GM21737 (cell line): ENCODE data around the gene SUV39H1.
"Not testable (repeated sequence)": the region's sequence is repeated elsewhere in the genome, so short reads cannot be mapped to it uniquely, and the experiment has no call there.

Source experiments
- ATAC-seq: cut with Tn5 transposase; IDR thresholded peaks from one replicate; pipeline ENCODE4 v1.9.1; 2021; ENCODE audit warnings: mild to moderate bottlenecking, moderate library complexity; ENCODE audit not compliant: unreplicated experiment

The SUV39H1 gene, protein sequence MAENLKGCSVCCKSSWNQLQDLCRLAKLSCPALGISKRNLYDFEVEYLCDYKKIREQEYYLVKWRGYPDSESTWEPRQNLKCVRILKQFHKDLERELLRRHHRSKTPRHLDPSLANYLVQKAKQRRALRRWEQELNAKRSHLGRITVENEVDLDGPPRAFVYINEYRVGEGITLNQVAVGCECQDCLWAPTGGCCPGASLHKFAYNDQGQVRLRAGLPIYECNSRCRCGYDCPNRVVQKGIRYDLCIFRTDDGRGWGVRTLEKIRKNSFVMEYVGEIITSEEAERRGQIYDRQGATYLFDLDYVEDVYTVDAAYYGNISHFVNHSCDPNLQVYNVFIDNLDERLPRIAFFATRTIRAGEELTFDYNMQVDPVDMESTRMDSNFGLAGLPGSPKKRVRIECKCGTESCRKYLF

DNA sequence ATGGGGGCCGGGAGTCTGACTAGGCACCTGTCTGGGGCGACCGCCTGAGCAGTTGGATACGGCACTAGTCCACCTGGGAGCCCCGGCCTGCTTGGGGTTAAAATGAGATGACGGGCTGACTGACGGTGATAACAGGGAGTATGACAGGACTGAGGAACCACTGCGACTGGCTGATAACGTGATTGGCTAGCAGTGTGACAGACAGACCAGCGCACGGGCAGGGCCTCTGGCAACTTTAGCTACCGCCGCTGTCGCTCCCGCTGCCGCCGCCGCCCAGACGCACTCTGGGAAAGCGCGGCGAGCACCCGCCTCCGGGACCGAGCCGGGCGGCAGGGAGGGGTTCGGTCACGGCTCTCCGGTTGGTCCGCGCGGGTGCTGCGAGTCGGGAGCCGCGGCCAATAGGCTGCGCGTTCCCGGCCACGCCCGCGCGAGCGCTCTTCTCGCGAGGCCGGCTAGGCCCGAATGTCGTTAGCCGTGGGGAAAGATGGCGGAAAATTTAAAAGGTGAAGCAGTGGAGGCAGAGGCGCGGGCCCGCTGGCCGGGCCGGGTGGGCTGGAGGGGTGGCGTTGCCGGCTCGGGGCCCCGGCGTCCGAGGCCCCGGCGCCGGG lies at the start of gene SUV39H1:
TSS of gene SUV39H1 (plus strand) at position 434 of the 608 bp plus-strand sequence. CDS start at position 485, 51 bp downstream.
- ATAC-seq: peak; percentile 81

DNA sequence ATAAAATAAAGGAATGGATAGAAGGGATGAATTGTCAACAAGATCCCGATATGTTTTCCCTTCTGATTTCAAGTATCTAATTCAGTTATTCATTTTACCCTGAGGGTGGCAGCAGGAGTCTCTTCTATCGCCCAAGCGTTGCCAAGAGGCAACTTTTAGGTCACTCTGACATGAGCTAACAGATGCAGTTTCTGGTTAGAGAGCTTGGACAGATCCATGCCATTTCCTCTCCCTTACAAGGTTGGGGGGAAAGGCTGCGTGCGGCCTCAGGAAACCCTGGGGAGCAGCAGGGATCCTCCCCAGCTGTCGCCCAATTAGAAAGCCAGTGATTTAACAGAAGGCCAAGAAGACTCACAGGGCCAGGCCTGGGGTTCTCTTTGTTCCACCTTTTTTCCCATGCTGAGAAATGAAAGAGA lies 48.2 kb upstream of the SUV39H1 start:
- ATAC-seq: no peak

DNA sequence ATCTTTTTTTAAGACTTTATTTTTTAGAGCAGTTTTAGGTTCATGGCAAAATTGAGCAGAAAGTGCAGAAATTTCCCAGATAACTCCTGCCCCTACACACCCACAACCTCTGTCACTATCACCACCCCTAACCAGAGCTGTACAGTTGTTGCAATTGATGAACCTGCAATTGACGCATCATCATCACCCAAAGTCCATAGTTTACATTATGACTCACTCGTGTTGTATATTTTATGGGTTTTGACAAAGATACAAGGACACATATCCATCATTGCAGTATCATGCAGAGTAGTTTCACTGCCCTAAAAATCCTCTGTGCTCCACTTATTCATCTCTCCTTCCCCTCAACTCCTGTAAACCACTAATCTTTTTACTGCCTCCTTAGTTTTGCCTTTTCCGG lies 47.4 kb upstream of the SUV39H1 start:
- no peak for ATAC-seq

DNA sequence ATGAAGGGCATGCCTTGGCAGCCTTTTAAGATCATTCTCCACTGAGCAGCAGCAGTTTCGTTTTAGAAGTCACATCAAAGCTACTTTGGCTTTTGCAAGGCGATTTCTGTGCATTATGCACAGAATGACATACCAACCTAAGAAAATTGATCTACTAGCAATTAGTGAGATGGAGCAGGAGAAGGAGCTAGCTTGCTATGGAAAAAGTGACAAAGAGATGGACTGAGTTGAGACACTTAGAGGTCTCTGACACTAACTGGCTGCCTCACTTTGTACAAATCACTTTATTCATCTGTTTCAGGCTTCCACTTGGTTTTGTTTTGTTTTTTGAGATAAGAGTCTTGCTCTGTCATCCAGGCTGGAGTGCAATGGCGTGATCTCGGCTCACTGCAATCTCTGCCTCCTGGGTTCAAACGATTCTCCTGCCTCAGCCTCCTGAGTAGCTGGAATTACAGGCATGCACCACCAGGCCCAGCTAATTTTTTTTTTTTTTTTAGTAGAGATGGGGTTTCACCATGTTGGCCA lies 44.4 kb upstream of the SUV39H1 start:
- ATAC-seq: not testable (repeated sequence)

DNA sequence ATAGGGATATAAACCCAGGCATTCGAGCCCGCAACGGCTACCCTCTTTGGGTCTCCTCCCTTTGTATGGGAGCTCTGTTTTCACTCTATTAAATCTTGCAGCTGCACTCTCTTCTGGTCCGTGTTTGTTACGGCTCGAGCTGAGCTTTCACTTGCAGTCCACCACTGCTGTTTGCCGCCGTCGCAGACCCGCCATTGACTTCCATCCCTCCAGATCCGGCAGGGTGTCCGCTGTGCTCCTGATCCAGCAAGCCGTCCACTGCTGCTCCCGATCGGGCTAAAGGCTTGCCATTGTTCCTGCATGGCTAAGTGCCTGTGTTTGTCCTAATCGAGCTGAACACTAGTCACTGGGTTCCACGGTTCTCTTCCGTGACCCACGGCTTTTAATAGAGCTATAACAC lies 41.8 kb upstream of the SUV39H1 start:
- ATAC-seq: not testable (repeated sequence)

DNA sequence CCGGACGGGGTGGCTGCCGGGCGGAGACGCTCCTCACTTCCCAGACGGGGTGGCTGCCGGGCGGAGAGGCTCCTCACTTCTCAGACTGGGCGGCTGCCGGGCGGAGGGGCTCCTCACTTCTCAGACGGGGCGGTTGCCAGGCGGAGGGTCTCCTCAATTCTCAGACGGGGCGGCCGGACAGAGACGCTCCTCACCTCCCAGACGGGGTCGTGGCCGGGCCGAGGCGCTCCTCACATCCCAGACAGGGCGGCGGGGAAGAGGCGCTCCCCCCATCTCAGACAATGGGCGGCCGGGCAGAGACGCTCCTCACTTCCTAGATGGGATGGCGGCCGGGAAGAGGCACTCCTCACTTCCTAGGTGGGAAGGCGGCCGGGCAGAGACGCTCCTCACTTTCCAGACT lies 36.8 kb upstream of the SUV39H1 start:
- not testable (repeated sequence) for ATAC-seq

DNA sequence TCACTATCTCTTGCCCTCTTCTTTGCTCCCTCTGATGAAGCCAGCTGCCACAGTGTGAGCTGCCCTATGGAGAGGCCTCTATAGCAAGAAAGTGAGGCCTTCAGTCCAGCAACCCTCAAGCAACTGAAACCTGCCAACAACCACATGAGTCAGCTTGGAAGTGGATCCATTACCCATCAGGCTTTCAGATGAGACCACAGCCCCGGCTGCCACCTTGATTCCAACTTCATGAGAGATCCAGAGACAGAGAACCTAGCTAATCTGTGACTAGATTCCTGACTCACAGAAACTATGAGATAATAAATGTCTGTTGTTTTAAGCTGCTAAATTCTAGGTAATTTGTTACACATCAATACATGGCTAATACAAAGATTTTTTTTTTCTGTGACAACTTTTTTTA lies 33.3 kb upstream of the SUV39H1 start:
- no peak for ATAC-seq

DNA sequence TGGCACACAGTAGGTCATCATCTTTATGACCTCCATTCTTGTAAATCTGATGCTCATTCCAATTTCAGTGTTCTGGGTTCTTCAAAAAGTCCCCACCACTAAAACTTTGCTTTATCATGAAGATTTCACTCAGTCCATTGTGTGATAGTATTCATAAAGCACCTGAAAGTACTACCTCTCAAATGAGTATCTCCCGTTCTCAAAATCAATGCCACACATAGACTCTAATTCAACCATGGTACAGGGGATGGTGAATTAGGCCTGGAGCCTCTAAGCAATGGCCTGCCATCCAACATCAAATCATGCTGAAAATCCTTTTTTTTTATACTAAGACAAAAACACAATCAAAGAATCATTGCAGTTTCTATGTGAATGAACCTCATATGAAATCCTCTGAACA lies 32.4 kb upstream of the SUV39H1 start:
- ATAC-seq: no peak

DNA sequence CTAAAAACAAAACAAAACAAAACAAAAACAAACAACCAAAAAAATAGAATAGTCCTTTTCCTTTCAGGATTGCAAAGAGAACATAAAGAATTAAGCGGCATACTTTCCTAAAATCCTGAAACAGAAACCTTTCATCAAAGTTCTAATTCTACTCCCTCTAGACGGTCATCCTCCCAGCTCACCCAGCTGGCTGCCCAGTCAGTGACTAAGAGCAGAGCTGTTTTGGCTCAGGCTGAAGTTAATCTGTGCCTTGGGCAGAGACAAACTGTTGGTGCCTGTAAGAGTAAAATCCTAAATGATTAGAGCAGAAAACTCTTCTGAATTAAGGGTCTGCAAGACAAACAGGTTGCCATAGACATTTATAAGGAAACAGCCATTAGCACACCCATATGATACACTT lies 30.5 kb upstream of the SUV39H1 start:
- ATAC-seq: no peak

DNA sequence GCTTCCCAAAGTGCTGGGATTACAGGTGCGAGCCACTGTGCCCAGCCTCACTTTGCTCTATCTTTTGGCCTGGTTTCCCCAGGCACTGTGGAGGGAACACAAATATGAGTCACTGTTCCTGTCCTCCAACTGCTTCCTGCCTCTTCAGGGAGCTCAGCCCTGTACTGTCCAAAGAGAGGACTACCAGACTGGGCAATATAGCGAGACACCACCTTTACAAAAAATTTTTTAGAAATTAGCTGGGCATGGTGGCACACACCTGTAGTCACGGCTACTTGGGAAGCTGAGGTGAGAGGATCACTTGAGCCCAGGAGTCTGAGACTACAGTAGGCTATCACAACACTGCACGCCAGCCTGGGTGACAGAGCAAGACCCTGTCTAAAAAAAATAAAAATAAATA lies 29.9 kb upstream of the SUV39H1 start:
- no peak for ATAC-seq

DNA sequence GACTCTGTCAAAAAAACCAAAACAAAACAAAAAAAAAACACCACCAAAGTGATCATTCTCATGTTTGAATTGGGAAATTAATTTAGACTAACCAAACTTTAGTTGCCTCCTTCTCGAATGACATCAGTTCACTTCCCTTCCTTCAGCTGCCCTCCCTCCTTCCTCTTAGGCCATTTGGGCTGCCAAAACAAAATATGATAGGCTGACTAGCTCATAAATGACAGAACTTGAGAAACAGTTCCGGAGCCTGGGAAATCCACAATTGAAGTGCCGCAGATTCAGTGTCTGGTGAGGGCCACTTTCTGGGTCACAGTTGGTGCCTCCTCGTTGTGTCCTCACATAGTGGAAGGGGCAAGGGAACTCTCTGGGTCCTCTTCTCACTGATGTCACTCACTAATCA lies 29.0 kb upstream of the SUV39H1 start:
- ATAC-seq: no peak

DNA sequence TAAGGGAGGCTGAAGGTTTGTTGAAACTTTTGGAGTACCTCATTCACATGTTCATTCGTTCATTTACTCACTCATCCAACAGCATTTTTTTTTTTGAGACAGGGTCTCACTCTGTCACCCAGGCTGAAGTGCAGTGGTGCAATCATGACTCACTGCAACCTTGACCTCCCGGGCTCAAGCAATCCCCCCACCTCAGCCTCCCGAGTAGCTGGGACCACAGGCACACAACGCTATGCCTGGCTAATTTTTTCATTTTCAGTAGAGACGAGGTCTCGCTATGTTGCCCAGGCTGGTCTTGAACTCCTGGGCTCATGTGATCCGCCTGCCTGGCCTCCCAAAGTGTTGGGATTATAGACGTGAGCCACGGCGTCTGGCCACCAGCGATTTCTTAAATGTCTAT lies 28.3 kb upstream of the SUV39H1 start:
- not testable (repeated sequence) for ATAC-seq

DNA sequence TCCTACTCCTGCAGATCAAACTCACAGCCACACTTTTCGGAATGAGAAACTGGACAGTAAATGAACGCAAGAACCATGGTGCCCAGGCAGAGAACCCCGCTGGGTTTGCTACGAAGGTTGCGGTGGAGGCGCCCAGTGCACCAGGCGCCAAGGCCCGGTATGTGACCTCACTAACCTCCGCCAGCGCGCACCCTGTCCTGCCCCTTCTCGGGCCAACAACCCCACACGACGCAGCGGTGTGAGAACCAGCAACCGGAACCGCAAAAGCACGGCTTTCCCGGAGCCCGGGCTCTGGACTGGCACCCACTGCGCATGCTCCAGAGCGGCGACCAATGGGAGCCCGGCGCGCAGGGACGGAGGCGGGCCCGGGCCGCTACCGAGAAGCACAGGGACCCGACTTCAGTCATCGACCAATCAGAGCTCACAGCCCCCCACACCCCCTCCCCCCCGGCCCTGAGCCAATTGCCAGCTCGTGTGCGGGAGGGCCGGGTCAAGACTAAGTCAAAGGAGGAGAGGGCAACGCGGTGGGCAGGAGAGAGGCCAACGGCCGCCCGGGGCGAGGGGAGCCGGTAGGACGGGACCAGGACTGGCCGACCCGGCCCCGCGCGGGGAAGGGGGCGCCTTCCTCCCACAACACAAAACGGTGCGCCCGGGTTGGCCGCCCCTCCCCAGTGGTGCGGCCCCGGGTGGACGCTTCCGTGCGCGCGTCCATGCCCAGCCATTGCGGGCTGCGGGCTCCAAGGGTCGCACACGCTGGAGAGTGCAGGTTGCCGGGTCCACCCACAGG lies 20.2 kb upstream of the SUV39H1 start:
- ATAC-seq: peak; percentile 92

DNA sequence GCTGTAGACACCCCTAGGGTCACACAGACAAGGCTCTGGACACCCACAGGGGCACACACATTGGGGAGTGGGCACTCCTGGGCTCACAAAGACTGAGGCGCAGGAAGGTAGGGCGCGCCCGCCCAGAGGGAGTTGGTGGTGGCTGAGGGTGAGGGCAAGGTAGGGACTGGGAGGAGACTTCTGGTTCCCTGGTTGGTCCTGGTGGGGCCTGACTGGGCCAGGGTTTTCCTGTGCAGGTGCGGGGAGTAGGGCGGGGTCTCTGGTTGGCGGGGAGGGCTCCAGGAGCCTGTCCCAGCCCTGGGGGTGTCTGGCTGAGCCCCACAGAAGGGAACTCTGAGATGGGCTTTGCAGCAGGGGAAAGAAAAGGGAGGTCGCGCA lies 19.7 kb upstream of the SUV39H1 start:
- ATAC-seq: peak; percentile 11

DNA sequence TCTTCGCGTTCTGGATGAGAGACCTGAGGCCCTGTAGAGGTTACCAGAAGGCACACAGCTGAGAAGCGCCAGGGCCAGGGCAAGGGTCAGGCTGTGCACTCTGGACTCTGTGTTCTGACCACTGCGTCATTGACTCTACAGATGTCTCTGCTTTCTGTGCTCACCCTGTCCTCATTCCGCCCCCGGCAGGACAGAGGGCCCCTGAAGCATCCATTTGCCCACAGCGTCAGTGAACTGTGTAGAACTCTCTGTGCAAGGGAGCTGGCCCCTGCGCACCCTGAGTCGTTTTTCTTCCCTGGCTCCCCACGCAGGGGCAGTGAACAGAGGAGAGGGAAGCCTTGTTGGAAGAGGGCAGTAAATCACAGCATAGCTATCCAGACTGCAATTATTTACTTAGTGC lies 19.0 kb upstream of the SUV39H1 start:
- no peak for ATAC-seq

DNA sequence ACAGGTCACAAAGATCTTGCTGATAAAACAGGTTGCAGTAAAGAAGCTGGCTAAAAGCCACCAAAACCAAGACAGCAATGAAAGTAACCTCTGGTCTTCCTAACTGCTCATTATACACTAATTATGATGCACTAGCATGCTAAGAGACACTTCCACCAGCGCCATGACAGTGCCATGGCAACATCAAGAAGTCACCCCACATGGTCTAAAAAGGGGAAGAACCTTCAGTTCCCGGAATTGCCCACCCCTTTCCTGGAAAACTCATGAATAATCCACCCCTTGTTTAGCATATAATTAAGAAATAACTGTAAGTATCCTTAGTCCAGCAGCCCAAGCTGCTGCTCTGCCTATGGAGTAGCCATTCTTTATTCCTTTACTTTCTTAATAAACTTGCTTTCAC lies 16.1 kb upstream of the SUV39H1 start:
- ATAC-seq: not testable (repeated sequence)

DNA sequence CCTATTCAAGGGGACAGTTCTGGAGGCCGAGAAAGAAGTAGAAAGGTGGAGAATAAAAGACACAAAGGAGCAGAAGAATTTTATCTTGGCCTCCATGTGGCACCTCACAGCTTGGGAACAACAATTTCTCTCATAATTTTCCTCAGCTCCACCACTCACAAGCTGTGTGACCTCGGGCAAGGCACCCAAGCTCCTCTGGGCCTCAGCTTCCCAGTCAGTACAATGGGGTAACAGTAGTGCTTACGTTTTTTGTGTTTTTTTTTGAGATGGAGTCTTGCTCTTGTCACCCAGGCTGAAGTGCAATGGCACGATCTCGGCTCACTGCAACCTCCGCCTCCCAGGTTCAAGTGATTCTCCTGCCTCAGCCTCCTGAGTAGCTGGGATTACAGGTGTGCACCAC lies 15.6 kb upstream of the SUV39H1 start:
- not testable (repeated sequence) for ATAC-seq

DNA sequence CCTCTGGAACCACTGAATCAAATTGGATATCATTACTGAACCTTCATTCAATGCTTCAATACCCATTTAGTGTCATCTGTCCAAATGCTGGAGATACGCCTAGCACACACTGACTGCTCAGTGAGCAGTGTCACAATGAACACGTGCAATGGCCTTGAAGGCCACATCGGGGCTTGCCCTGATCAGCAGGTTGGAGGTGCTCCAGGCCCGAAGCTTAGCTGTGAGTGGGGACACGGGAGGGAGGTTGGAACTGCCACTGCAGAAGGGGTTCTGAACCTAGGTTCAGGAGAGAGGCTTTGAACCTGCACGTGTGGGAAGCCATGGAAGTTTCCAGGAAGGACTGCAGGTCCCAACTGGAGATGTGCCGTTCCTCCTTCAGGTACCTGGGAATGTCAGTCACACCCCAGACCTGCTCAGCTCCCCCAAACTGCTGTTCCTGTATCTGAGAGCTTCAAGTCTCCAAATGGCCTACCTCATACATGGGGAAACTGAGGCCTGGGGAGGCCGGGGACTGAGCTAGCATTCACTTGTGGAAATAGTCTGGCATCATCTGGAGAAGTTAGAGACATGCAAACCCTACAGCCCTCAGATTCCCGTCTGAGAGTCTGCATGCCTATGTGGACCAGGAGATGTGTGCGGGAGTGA lies 14.9 kb upstream of the SUV39H1 start:
- no peak for ATAC-seq

DNA sequence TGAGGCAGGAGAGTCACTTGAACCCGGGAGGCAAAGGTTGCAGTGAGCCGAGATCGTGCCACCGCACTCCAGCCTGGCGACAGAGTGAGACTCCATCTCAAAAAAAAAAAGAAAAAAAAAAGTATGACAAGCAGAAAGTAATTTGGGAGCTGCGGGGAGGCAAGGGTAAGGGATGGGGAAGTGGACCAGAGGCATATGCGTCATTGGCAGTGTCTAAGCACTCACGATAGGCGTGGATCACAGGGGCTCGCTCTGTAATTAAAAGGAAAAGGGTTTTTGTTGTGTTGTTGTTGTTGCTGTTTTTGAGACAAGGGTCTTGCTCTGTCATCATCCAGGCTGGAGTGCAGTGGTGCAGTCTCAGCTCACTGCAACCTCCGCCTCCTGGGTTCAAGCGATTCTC lies 13.7 kb upstream of the SUV39H1 start:
- ATAC-seq: not testable (repeated sequence)

DNA sequence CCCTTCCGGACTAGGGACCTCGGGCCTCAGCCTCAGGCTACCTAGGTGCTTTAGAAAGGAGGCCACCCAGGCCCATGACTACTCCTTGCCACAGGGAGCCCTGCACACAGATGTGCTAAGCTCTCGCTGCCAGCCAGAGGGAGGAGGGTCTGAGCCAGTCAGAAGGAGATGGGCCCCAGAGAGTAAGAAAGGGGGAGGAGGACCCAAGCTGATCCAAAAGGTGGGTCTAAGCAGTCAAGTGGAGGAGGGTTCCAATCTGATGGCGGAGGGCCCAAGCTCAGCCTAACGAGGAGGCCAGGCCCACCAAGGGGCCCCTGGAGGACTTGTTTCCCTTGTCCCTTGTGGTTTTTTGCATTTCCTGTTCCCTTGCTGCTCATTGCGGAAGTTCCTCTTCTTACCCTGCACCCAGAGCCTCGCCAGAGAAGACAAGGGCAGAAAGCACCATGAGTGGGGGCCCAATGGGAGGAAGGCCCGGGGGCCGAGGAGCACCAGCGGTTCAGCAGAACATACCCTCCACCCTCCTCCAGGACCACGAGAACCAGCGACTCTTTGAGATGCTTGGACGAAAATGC lies 13.0 kb upstream of the SUV39H1 start, which contains the start of gene WAS:
TSS of gene WAS (plus strand) at position 389 of the 572 bp plus-strand sequence. CDS start at position 444, 55 bp downstream.
- ATAC-seq: peak; percentile 91
